GM20000 (cell line): ENCODE results near the gene KCND3.

Experiments
- DNase-seq: peaks from one replicate; pipeline ENCODE4 v3.0.0; 2012; ENCODE audit warnings: low spot score
- CTCF ChIP-seq: IDR thresholded peaks from 2 replicates; pipeline ENCODE4 v1.5.1; 2012; ENCODE audit warnings: mild to moderate bottlenecking, control low read depth; ENCODE audit errors: extremely low read depth, missing control alignments

The KCND3 gene

GRCh38 chr1:111792249-111792648 lies 197.2 kb downstream of the KCND3 start:
- TF ChIP-seq CTCF: no peak
- no peak for DNase-seq

- TF ChIP-seq CTCF: no peak
- no peak for DNase-seq
Measured at GRCh38 chr1:111791776-111792175, 197.7 kb downstream of the KCND3 start.

- DNase-seq: no peak
- TF ChIP-seq CTCF: no peak
Measured at GRCh38 chr1:111789666-111790316, 199.7 kb downstream of the KCND3 start.

- TF ChIP-seq CTCF: no peak
- no peak for DNase-seq
Measured at GRCh38 chr1:111789142-111789541, 200.3 kb downstream of the KCND3 start.

GRCh38 chr1:111786669-111787207 lies 202.7 kb downstream of the KCND3 start:
- no peak for DNase-seq

GRCh38 chr1:111784273-111784901 lies 205.1 kb downstream of the KCND3 start:
- DNase-seq: no peak
- TF ChIP-seq CTCF: no peak

More at GRCh38 chr1:111786669-111787207, 202.7 kb downstream of the KCND3 start:
- TF ChIP-seq CTCF: no peak

GRCh38 chr1:111779546-111779945 lies 209.9 kb downstream of the KCND3 start:
- DNase-seq: no peak
- TF ChIP-seq CTCF: no peak
